HG03060 (cell line): Measurements from ENCODE around the gene HDAC1.
"Not testable (repeated sequence)": the region's sequence is repeated elsewhere in the genome, so short reads cannot be mapped to it uniquely, and the experiment has no call there.

ENCODE experiments used
- ATAC-seq: cut with Tn5 transposase; IDR thresholded peaks from one replicate; pipeline ENCODE4 v1.9.1; 2021; ENCODE audit warnings: low read depth, moderate number of reproducible peaks; ENCODE audit not compliant: unreplicated experiment

HDAC1 gene

DNA sequence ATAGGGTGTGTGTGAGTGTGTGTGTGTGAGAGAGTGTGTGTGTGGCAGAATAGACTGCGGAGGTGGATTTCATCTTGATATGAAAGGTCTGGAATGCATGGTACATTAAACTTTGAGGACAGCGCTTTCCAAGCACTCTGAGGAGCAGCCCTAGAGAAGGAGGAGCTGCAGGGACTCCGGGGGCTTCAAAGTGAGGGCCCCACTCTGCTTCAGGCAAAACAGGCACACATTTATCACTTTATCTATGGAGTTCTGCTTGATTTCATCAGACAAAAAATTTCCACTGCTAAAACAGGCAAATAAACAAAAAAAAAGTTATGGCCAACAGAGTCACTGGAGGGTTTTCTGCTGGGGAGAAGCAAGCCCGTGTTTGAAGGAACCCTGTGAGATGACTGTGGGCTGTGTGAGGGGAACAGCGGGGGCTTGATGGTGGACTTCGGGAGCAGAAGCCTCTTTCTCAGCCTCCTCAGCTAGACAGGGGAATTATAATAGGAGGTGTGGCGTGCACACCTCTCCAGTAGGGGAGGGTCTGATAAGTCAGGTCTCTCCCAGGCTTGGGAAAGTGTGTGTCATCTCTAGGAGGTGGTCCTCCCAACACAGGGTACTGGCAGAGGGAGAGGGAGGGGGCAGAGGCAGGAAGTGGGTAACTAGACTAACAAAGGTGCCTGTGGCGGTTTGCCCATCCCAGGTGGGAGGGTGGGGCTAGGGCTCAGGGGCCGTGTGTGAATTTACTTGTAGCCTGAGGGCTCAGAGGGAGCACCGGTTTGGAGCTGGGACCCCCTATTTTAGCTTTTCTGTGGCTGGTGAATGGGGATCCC, 18.3 kb upstream of the HDAC1 start:
- ATAC-seq: no peak

DNA sequence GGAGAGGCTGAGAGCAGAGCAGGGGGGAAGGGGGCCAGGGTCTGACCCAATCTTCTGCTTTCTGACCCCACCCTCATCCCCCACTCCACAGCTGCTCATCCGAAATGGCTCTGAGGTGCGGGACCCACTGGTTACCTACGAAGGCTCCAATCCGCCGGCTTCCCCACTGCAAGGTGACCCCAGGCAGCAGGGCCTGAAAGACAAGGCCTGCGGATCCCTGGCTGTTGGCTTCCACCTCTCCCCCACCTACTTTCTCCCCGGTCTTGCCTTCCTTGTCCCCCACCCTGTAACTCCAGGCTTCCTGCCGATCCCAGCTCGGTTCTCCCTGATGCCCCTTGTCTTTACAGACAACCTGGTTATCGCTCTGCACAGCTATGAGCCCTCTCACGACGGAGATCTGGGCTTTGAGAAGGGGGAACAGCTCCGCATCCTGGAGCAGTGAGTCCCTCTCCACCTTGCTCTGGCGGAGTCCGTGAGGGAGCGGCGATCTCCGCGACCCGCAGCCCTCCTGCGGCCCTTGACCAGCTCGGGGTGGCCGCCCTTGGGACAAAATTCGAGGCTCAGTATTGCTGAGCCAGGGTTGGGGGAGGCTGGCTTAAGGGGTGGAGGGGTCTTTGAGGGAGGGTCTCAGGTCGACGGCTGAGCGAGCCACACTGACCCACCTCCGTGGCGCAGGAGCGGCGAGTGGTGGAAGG, 17.1 kb upstream of the HDAC1 start:
- no peak for ATAC-seq

DNA sequence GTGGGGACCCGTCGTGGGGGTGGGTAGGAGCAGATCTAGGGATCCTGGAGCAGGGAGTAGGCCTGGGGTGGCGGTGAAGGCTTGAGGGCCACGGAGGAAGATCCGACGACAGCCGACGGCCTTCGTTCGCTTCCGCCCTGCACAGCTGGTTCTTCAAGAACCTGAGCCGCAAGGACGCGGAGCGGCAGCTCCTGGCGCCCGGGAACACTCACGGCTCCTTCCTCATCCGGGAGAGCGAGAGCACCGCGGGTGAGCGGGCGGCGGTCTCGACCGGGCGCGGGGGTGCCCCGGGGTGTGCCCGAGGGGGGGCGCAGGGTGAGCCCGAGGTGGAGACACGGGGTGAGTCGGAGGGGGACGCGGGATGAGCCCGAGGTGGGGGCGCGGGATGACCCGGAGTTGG, 16.5 kb upstream of the HDAC1 start:
- no peak for ATAC-seq

DNA sequence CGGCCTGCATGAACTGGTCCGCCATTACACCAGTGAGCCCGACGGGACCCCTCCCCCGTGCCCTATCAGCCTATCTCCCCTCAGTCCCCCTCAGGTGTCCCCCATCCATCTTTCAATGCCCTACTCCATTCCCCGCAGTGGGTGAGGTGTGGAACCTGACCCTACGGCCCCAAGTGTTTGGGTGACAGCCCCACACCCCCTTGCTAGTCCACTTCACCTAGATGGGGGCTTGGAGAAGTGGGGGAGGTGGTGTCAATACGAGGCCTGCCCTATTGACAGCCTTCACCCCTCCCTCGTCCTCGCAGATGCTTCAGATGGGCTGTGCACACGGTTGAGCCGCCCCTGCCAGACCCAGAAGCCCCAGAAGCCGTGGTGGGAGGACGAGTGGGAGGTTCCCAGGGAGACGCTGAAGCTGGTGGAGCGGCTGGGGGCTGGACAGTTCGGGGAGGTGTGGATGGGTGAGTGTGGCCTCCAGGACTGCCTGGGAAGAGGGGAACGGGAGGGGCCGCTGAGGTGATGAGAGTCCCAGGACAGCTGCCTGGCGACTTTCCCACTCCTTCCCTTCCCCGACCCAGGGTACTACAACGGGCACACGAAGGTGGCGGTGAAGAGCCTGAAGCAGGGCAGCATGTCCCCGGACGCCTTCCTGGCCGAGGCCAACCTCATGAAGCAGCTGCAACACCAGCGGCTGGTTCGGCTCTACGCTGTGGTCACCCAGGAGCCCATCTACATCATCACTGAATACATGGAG, 15.7 kb upstream of the HDAC1 start:
- ATAC-seq: no peak

DNA sequence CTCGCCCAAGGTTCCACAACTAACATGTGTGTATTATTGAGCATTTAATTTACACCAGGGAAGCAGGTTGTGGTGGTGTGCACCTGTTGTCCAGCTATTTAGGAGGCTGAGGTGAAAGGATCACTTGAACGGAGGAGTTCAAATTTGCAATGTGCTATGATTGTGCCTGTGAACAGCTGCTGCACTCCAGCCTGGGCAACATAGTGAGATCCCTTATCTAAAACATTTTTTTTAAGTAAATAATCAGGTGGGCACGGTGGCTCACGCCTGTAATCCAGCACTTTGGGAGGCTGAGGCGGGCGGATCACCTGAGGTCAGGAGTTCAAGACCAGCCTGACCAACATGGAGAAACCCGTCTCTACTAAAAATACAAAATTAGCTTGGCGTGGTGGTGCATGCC, 7.1 kb upstream of the HDAC1 start:
- ATAC-seq: not testable (repeated sequence)

DNA sequence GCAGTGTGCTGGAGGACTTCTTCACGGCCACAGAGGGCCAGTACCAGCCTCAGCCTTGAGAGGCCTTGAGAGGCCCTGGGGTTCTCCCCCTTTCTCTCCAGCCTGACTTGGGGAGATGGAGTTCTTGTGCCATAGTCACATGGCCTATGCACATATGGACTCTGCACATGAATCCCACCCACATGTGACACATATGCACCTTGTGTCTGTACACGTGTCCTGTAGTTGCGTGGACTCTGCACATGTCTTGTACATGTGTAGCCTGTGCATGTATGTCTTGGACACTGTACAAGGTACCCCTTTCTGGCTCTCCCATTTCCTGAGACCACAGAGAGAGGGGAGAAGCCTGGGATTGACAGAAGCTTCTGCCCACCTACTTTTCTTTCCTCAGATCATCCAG, 6.2 kb upstream of the HDAC1 start:
- no peak for ATAC-seq

DNA sequence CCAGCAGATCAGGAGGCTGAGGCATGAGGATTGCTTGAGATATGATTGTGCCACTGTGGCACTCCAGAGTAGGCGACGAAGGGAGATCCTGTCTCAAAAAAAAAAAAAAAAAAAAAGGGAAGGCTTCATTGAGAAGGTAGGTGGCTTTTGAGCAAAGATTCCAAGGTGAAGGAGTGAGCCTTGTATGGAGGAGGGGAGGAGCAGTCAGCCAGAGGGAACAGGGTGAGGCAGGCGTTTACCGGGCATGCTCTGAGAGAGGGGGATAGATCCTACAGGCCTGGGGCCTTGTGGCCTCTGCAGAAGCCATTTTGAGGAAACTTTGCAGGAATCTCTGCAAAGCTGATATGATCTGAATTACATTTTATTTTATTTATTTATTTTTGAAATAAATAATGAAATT, 5.1 kb upstream of the HDAC1 start:
- no peak for ATAC-seq

DNA sequence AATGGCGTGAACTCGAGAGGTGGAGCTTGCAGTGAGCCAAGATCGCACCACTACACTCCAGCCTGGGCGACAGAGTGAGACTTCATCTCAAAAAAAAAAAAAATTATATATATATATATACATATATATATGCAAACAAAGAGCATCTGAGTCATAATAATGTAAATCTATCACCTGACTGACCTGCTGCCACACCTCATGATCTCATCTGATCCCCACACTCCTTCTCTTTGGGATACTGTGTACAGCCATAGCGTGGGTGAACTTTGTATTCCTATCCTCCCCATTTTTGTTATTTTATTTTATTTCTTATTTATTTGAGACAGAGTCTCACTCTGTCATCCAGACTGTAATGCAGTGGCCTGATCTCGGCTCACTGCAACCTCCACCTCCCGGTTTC, 2.6 kb upstream of the HDAC1 start:
- no peak for ATAC-seq

DNA sequence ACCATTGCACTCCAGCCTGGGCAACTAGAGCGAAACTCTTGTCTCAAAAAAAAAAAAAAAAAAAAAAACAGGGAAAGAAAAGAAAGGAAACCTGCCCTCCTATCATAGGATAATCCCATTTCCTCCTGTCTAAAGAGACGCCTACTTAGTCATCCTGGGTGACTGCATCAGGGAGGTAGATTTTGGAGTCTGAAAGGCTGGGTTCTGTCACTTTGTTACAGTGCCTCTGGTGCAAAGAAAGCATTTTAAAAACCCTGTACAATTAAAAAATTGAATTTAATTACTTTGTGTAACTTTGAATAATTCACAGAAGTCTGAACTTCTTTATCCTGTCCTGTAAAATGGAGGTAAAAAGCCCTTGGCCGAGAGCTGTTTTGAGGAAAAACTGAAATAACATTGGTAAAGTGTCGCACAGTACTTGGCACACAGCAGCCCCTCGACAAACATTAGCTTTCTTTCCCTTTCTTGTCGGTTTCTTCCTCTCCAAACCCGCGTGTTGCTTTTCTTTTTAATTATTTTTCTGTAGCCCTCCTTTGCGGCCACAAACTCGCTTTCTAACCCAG, 657 bp upstream of the HDAC1 start:
- no peak for ATAC-seq

DNA sequence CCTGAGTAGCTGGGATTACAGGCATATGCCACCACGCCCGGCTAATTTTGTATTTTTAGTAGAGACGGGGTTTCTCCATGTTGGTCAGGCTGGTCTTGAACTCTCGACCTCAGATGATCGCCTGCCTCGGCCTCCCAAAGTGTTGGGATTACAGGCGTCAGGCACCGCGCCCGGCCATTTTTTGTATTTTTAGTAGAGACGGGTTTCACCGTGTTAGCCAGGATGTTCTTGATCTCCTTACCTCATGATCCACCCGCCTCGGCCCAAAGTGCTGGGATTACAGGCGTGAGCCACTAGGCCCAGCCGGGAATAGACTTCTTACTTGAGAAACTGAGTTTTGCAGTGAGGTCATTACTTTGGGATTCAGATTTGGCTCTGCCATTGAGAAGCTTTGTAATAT, 6.3 kb downstream of the HDAC1 start:
- ATAC-seq: not testable (repeated sequence)

DNA sequence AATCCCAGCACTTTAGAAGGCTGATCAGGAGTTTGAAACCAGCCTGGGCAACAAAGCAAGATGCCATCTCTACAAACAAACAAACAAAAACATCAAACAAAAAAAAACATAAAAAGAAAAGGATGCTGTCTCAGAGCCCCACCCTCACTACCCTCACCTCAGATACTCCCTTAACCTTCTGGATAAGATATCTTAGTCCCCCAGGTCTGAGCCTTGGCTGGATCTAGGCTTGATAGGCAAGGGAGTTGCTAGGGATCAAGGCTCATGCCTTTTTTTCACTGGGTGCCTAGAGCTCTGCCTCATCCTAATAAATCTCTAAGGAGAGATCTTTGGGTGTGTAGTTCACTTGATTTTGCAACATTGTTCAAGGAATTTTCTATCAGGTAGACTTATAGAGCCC, 7.4 kb downstream of the HDAC1 start:
- no peak for ATAC-seq

DNA sequence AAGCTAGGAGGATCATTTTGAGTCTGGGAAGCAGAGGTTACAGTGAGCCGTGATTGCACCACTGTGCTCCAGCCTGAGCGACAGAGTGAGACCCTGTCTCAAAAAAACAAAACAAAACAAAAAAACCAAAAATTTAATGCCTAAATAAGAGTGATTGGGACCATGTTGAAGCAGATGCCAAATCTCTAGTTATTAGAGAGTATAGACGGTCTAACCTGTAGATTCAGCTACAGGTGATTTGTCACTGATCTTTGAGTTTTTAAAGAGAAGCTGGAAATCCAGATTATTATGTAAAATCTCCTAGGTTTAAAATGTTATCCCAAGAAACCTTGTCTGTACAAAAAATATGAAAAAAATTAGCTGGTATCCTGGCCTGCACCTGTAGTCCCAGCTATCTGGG, 11.5 kb downstream of the HDAC1 start:
- no peak for ATAC-seq

DNA sequence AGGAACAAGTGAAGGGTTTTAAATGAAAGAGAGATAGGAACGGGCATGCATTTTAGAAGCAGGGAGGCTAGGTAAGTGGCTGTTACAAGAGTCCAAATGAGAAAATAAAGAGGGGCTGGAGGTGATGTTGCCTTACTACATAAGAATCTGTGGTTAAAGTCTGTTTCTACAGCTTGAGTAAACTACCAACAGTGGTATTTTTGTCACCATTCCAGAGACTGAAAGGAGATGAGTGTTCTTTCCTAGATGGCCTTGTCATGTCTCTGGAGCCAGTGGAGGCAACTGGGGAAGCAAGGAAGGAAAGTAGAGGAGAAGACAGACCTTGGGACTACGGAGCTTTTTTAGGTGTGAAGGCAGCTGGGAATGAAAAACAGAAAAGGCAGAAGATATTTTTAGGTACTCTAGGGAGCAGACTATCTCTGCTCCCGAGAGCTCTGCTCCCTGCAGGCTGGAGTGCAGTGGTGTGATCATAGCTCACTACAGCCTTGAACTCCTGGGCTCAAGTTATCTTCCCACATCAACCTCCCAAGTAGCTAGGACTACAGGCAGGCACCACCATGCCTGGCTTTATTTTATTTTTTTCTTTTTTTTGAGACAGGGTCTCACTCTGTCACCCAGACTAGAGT, 12.2 kb downstream of the HDAC1 start:
- ATAC-seq: no peak

DNA sequence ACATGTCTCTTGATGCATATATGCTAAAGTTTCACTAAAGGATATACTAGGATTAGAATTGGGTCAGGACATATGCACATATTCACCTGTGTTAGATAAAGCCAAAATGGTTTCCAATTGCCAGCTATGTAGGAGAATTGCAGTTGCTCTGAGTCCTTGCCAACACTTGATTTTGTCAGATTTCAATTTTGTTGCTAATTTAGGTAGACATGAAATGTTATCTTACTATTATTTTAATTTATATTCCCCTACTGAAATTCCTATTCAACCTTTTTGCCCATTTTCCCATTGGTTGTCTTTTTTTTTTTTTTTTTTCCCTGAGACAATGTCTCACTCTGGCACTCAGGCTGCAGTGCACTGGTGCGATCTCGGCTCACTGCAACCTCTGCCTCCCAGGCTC, 13.4 kb downstream of the HDAC1 start:
- no peak for ATAC-seq

DNA sequence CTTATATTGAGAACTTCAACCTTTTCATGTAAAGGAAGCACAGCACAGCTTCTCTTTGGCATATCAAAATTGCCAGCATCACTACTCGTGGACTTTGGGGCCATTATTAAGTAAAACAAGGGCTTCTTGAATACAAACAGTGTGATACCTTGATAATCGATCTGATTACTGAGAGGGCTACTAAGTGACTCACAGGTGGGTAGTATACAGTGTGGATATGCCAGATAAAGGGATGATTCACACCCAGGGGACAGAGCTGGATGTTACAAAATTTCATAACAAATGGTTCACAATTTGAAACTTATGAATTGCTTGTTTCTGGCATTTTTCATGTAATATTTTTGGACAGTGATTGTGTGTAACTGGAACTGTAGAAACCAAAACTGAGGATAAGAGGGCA, 15.4 kb downstream of the HDAC1 start:
- no peak for ATAC-seq

DNA sequence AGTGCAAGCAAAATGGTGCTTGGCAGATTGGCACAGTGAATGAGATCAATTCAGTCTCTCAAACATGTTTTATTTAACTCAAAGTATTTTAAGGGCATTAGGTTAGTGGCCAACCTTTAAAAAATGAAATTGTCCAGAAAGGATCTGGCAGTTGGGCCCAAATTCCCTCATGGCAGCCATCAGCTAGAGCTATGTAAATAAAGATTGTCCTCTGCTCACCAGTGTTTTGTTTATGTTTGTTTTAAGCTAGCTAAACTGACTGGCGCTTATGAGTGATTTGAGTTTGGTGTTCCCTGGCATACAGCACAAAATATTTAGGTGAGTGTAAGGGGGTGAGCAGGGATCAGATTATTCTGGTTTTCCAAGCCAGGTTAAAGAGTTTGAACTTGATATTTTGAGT, 18.1 kb downstream of the HDAC1 start:
- no peak for ATAC-seq

DNA sequence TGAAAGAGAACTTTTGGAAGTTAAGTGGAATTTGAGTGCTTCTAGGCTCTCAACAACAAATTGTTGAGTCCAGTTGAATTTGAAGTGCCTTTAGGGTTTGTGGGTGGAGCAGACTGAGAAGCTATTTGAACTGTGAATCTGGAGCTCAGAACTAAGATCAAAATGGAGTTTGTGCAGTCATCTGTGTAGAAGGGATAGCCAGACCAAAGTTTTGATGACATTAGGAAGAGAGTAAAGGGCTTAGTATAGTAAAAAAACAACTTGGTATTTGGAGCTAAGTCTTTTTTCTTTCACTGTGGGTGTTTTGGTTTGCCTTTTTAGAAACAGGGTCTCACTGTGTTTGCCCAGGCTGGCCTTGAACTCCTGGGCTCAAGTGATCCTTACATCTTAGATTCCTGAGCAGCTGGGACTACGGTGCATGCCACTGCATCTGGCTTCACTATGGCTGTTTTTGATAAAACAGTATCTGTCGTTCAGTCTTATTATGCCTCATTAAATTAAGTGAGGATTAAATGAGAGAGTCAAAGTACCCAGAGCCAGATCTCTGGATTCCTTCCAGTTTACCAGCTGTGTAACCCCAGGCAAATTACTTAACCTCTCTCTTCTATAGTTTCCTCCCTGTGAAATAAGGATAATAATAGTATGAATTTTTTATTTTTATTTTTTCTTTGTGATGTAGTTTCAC, 20.0 kb downstream of the HDAC1 start:
- ATAC-seq: no peak

DNA sequence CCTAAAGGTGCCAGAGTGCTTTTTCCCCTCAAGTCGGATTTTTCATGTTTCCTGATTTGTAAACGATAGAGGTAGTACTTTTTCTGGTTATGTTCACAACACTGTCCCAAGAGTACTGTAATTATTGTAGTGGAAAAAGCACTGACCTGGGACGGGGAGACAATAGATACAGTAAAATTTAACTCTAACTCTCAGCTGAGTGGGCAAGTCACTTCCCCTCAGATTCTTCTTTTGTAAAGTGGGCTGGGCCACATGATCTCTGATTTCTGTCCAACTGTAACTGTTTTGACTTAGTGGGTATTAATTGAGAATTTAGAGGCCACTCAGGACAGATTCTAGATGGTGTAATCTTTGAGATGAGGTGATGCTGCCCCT, 25.0 kb downstream of the HDAC1 start:
- ATAC-seq: no peak

DNA sequence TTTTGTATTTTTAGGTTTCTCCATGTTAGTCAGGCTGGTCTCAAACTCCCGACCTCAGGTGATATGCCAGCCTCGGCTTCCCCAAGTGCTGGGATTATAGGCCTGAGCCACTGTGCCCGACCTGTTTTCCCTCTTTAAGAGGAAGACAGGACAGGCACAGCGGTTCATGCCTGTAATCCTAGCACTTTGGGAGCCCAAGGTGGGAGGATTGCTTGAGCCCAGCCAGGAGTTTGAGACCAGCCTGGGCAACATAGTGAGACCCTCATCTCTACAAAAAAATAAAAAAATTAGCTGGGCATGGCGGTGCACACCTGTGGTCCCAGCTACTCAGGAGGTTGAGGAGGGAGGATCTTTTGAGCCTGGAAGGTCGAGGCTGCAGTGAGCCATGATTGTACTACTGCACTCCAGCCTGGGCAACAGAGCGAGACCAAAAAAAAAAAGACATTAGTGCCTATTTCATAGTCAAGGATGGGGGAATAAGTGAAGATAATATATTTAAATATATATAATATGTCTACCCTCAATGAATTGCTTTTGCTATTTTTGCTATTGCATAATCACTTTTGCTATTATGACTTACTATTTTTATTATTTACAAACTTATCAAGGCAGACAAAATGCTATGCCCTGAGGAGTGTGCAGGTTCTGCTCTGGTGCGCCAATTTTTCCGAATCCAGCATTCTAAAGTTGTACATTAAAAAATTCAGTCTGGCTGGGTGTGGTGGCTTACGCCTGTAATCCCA, 26.4 kb downstream of the HDAC1 start:
- ATAC-seq: no peak
